Neural cell (in vitro differentiated cells): Measurements from ENCODE around the gene C10orf143. TPM values are rescaled to one million over a fixed set of nuclear protein-coding genes. Genes with fewer than 3 reads are reported as not detected.

Experiments used
- H2AFZ ChIP-seq: fragments of 200-600, 300-800 bp; sonication (generic), shearing (Covaris generic); 2 replicates; pipeline ENCODE4 v1.6.0; 2014; ENCODE audit warnings: low read depth, mild to moderate bottlenecking, antibody characterized with exemption, low read length, moderate library complexity
- H3F3A ChIP-seq: fragments of 200-600 bp; shearing (Covaris generic); 2 replicates; pipeline ENCODE4 v1.6.1; 2016; ENCODE audit warnings: mild to moderate bottlenecking, moderate library complexity, mixed read lengths, antibody characterized with exemption, low read length; ENCODE audit not compliant: insufficient read depth, poor library complexity, severe bottlenecking
- H3K27ac ChIP-seq: fragments of 200-600, 300-800 bp; sonication (generic), shearing (Covaris generic); 2 replicates; pipeline ENCODE4 v1.5.1; 2014; ENCODE audit warnings: mild to moderate bottlenecking, low read length, moderate library complexity
- H3K27me3 ChIP-seq: fragments of 300-800, 200-600 bp; sonication (generic), shearing (Covaris generic); 2 replicates; pipeline ENCODE4 v1.6.0; 2014; ENCODE audit warnings: mild to moderate bottlenecking, low read depth, low read length, moderate library complexity; ENCODE audit not compliant: insufficient read depth
- H3K36me3 ChIP-seq: fragments of 300-800, 200-600 bp; sonication (generic), shearing (Covaris generic); 2 replicates; pipeline ENCODE4 v1.5.1; 2014; ENCODE audit warnings: mild to moderate bottlenecking, antibody characterized with exemption, low read length, moderate library complexity; ENCODE audit not compliant: insufficient read depth
- H3K4me2 ChIP-seq: fragments of 300-800, 200-600 bp; sonication (generic), shearing (Covaris generic); 2 replicates; pipeline ENCODE4 v1.6.0; 2014; ENCODE audit warnings: mild to moderate bottlenecking, low read length
- H3K4me3 ChIP-seq: fragments of 300-800, 200-600 bp; sonication (generic), shearing (Covaris generic); 2 replicates; pipeline ENCODE4 v1.5.1; 2014; ENCODE audit warnings: mild to moderate bottlenecking, low read length, moderate library complexity
- H3K79me2 ChIP-seq: fragments of 200-600 bp; shearing (Covaris generic); replicated peaks from 2 replicates; pipeline ENCODE4 v1.6.0; 2014; ENCODE audit warnings: mild to moderate bottlenecking, low read length, moderate library complexity; ENCODE audit not compliant: insufficient read depth
- H3K9ac ChIP-seq: fragments of 300-800, 200-600 bp; sonication (generic), shearing (Covaris generic); 2 replicates; pipeline ENCODE4 v1.6.1; 2016; ENCODE audit warnings: mild to moderate bottlenecking, low read length, mixed read lengths
- H3K9me2 ChIP-seq: fragments of 200-600 bp; shearing (Covaris generic); 2 replicates; pipeline ENCODE4 v1.6.1; 2016; ENCODE audit warnings: mild to moderate bottlenecking, low read length, mixed read lengths; ENCODE audit not compliant: insufficient read depth
- H3K9me3 ChIP-seq: fragments of 200-600, 300-800 bp; sonication (generic), shearing (Covaris generic); 2 replicates; pipeline ENCODE4 v1.6.1; 2016; ENCODE audit warnings: mild to moderate bottlenecking, mixed run types, low read length, moderate library complexity, mixed read lengths
- H4K20me1 ChIP-seq: fragments of 200-600 bp; shearing (Covaris generic); 2 replicates; pipeline ENCODE4 v1.6.1; 2016; ENCODE audit warnings: mild to moderate bottlenecking, mixed run types; ENCODE audit not compliant: insufficient read depth
- EP300 ChIP-seq: fragments of 450-650 bp; conservative IDR thresholded peaks from 2 replicates; pipeline ENCODE4 v1.6.1; 2014; ENCODE audit warnings: antibody characterized with exemption, mild to moderate bottlenecking, moderate library complexity; ENCODE audit not compliant: poor library complexity, severe bottlenecking
- EZH2 ChIP-seq: fragments of 200-600, 300-800 bp; shearing (Covaris generic), sonication (generic); IDR thresholded peaks from 2 replicates; pipeline ENCODE4 v1.6.1; 2014; ENCODE audit warnings: antibody characterized with exemption, low read length, borderline replicate concordance, mild to moderate bottlenecking; ENCODE audit not compliant: insufficient read depth, poor library complexity, severe bottlenecking
- MXI1 ChIP-seq: fragments of 450-650 bp; conservative IDR thresholded peaks from 2 replicates; pipeline ENCODE4 v1.6.1; 2014; ENCODE audit warnings: antibody characterized with exemption, mild to moderate bottlenecking; ENCODE audit not compliant: poor library complexity, severe bottlenecking
- POLR2AphosphoS5 ChIP-seq: IDR thresholded peaks from 2 replicates; pipeline ENCODE4 v1.6.1; 2012
- RAD21 ChIP-seq: fragments of 450-650 bp; conservative IDR thresholded peaks from 2 replicates; pipeline ENCODE4 v1.6.1; 2014; ENCODE audit warnings: antibody characterized with exemption, mild to moderate bottlenecking, moderate library complexity
- SMC3 ChIP-seq: fragments of 450-650 bp; conservative IDR thresholded peaks from 2 replicates; pipeline ENCODE4 v1.6.1; 2014; ENCODE audit warnings: antibody characterized with exemption, mild to moderate bottlenecking, moderate library complexity; ENCODE audit not compliant: poor library complexity
- TAF1 ChIP-seq: IDR thresholded peaks from 2 replicates; pipeline ENCODE4 v1.6.1; 2012; ENCODE audit warnings: low read depth
- polyA plus RNA-seq: library from polyadenylated mRNA; depleted of rRNA; stranded (reverse); fragments of >200 nt; gene quantifications from 2 replicates; pipeline ENCODE4 v1.2.3, GENCODE V29; 2014
- TF ChIP-seq, protein P1 (sequence below): fragments of 450-650 bp; IDR thresholded peaks from 2 replicates; pipeline ENCODE4 v1.5.1; 2014; ENCODE audit warnings: antibody characterized with exemption, mild to moderate bottlenecking, moderate library complexity; ENCODE audit not compliant: poor library complexity, severe bottlenecking
- TF ChIP-seq, protein P2 (sequence below): IDR thresholded peaks from 2 replicates; pipeline ENCODE4 v1.6.1; 2012; ENCODE audit warnings: borderline replicate concordance

The C10orf143 gene
- polyA plus RNA-seq, 1 donor from 2014 or later, result 1.4 TPM

DNA sequence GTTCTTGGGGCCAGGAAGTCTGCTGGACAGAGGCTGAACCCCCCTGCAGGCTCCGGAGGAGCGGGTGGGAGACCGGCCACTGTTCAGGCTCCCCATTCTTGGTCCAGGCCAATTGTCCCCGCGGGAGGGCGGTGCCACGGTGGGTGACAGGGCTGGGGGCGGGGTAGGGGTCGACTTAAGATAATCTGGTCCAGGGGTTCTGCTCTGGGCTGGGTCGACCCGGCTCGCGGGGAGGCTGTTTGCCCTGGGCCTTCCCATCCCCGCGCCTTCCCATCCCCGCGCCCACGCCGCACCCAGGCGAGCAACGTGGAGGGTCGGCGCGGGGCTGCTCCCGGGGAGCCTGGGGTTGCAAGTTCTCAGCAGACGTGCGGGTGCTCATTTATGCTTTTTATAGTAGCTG, 18.3 kb upstream of the C10orf143 start:
- Histone ChIP-seq H3K4me3 (no peak overlapping the region), H3K9me3 (no peaks in the 10 kb centered on the region), H3F3A (no peaks in the 10 kb centered on the region), H3K9me2 (no peaks in the 10 kb centered on the region), H3K79me2 (no peaks in the 10 kb centered on the region), H2AFZ (no peak overlapping the region), H4K20me1 (no peaks in the 10 kb centered on the region), H3K36me3 (no peaks in the 10 kb centered on the region), H3K4me2 (no peak overlapping the region), H3K27me3 (no peaks in the 10 kb centered on the region), H3K27ac (no peak overlapping the region), H3K9ac (no peak overlapping the region)
- TF ChIP-seq, protein P1, sequence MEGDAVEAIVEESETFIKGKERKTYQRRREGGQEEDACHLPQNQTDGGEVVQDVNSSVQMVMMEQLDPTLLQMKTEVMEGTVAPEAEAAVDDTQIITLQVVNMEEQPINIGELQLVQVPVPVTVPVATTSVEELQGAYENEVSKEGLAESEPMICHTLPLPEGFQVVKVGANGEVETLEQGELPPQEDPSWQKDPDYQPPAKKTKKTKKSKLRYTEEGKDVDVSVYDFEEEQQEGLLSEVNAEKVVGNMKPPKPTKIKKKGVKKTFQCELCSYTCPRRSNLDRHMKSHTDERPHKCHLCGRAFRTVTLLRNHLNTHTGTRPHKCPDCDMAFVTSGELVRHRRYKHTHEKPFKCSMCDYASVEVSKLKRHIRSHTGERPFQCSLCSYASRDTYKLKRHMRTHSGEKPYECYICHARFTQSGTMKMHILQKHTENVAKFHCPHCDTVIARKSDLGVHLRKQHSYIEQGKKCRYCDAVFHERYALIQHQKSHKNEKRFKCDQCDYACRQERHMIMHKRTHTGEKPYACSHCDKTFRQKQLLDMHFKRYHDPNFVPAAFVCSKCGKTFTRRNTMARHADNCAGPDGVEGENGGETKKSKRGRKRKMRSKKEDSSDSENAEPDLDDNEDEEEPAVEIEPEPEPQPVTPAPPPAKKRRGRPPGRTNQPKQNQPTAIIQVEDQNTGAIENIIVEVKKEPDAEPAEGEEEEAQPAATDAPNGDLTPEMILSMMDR, result no peak
- TF ChIP-seq EZH2 (no peak), EP300 (no peak), MXI1 (no peak), TAF1 (no peak), SMC3 (no peak), RAD21 (no peak), POLR2AphosphoS5 (no peak)
- TF ChIP-seq, protein P2, sequence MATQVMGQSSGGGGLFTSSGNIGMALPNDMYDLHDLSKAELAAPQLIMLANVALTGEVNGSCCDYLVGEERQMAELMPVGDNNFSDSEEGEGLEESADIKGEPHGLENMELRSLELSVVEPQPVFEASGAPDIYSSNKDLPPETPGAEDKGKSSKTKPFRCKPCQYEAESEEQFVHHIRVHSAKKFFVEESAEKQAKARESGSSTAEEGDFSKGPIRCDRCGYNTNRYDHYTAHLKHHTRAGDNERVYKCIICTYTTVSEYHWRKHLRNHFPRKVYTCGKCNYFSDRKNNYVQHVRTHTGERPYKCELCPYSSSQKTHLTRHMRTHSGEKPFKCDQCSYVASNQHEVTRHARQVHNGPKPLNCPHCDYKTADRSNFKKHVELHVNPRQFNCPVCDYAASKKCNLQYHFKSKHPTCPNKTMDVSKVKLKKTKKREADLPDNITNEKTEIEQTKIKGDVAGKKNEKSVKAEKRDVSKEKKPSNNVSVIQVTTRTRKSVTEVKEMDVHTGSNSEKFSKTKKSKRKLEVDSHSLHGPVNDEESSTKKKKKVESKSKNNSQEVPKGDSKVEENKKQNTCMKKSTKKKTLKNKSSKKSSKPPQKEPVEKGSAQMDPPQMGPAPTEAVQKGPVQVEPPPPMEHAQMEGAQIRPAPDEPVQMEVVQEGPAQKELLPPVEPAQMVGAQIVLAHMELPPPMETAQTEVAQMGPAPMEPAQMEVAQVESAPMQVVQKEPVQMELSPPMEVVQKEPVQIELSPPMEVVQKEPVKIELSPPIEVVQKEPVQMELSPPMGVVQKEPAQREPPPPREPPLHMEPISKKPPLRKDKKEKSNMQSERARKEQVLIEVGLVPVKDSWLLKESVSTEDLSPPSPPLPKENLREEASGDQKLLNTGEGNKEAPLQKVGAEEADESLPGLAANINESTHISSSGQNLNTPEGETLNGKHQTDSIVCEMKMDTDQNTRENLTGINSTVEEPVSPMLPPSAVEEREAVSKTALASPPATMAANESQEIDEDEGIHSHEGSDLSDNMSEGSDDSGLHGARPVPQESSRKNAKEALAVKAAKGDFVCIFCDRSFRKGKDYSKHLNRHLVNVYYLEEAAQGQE, result no peak

DNA sequence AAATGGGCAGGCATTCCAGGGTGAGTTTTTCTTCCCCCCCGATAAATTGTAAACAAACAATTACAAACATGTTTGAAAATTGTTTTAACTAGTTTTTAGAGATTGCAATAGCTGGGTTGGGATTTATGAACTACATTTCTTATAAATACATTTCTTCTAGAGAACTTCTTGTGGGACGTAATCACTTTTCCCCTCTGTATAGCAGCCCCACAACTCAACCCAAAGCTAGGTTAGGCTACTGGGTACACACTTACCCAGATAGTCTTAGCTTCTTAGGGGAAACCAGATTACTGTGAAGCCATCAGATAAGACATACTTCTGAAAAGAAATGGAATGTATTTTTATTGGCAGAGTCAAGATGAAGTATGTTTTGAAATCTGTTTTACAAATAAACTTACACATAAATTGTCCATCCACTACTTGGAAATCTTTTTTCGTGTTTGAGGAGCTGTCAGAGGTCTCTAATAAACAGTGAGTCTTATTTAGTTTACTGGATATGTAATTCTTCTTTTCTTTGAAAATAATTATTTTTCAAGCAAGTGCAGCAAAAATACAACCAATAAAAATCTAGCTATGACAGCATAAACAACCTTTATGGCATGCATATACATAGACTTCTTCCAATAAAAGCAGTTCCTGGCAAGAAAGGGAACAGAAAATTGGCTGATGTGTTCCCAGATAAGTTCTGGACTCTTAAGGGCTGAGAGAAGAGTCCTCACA, 17.6 kb upstream of the C10orf143 start:
- TF ChIP-seq, protein P1, result no peak
- no peak for TF ChIP-seq TAF1
- H2AFZ ChIP-seq, result no peak overlapping the region
- no peak overlapping the region for H3K4me2 ChIP-seq
- H3K79me2 ChIP-seq, result no peaks in the 10 kb centered on the region
- H3F3A ChIP-seq, result no peaks in the 10 kb centered on the region
- no peaks in the 10 kb centered on the region for H3K36me3 ChIP-seq
- H3K4me3 ChIP-seq, result no peak overlapping the region
- no peak overlapping the region for H3K27ac ChIP-seq
- no peaks in the 10 kb centered on the region for H3K9me3 ChIP-seq
- H3K27me3 ChIP-seq, result no peaks in the 10 kb centered on the region
- no peaks in the 10 kb centered on the region for H4K20me1 ChIP-seq
- no peaks in the 10 kb centered on the region for H3K9me2 ChIP-seq
- no peak overlapping the region for H3K9ac ChIP-seq
